Aorta (tissue), 5 donors: ENCODE results near the gene SPEM3. TPM values are rescaled to one million over a fixed set of nuclear protein-coding genes. Genes with fewer than 3 reads are reported as not detected.
A peak's percentile ranks its signal among the peaks of the same experiment; 100 is the strongest.

ENCODE experiments used
- ATAC-seq: fragments of 200-7000 bp; cut with Tn5 transposase; one replicate; pipeline ENCODE4 v1.9.1; 2022; ENCODE audit warnings: moderate library complexity; ENCODE audit not compliant: low FRiP score
- DNase-seq, 2 donors: peaks; one replicate each; pipeline ENCODE4 v3.0.0-alpha.2; 2020
- H3K27ac ChIP-seq, 2 donors: one replicate each; pipeline ENCODE4 v1.5.1; 2013; ENCODE audit warnings: low read length in 2 of 2, mild to moderate bottlenecking in 2 of 2, moderate library complexity in 2 of 2, control low read depth in 1 of 2, inconsistent platforms in 1 of 2, low read depth in 1 of 2
- H3K27me3 ChIP-seq, 2 donors: one replicate each; pipeline ENCODE4 v1.6.1; 2013; ENCODE audit warnings: control low read depth in 1 of 2, low read length in 1 of 2, mild to moderate bottlenecking in 1 of 2, moderate library complexity in 1 of 2; ENCODE audit not compliant: insufficient read depth in 2 of 2, control insufficient read depth in 1 of 2
- H3K36me3 ChIP-seq, 2 donors: one replicate each; pipeline ENCODE4 v1.6.1; 2013; ENCODE audit warnings: control low read depth in 1 of 2, low read length in 1 of 2, mild to moderate bottlenecking in 1 of 2; ENCODE audit not compliant: insufficient read depth in 2 of 2, control insufficient read depth in 1 of 2
- H3K4me1 ChIP-seq, 2 donors: one replicate each; pipeline ENCODE4 v1.6.1; 2013; ENCODE audit warnings: low read length in 2 of 2, control low read depth in 1 of 2, mild to moderate bottlenecking in 1 of 2, moderate library complexity in 1 of 2; ENCODE audit not compliant: insufficient read depth in 2 of 2, control insufficient read depth in 1 of 2
- H3K4me3 ChIP-seq, 2 donors: one replicate each; pipeline ENCODE4 v1.5.1; 2013; ENCODE audit warnings: low read length in 2 of 2, control low read depth in 1 of 2, mild to moderate bottlenecking in 1 of 2
- H3K9me3 ChIP-seq: one replicate; pipeline ENCODE4 v1.6.1; 2013; ENCODE audit warnings: mild to moderate bottlenecking, low read length; ENCODE audit not compliant: control insufficient read depth
- WGBS, 2 donors: extraction: QIAGEN DNeasy Blood & Tissue Kit; methylation state at CpG; one replicate each; pipeline ENCODE4 v1.1.7; 2013; 5-methylcytosine and 5-hydroxymethylcytosine counted together
- intact Hi-C, 2 donors: fragments of 100-400 bp; cut with DNase I; formaldehyde crosslinking; loops; one replicate each; pipeline versions ENCODE4 v1.14.2 to v1.15.0; 2022
- polyA plus RNA-seq, 2 donors: library from polyadenylated mRNA; stranded (reverse); fragments of 200-250 nt; gene quantifications; one replicate each; pipeline ENCODE4 v1.2.3, GENCODE V29; 2013
- total RNA-seq, 2 donors: library from RNA; stranded (reverse); fragmentation: NEBNext Ultra II Directional; extraction: Animal tissue kit (Norgen Biotek cat#: 25700); gene quantifications; one replicate each; pipeline ENCODE4 v1.2.1, GENCODE V29; 2021
- donor health status: healthy with polysubstance abuse.
- donor health status: Bipolar disorder and iron deficiency.
- donor health status: DM: no; HTN: no; CAD: no.
- donor health status: DM: no; HTN: no; CAD: no.
- donor health status: DM: yes; HTN: yes; CAD: no.

The SPEM3 gene
- total and polyA plus RNA-seq, 4 donors = not detected

- WGBS, 2 donors = 12 to 13% methylated on average over 12 of the region's 12 CpGs
- peak; percentile 67 to 80 for DNase-seq
- Histone ChIP-seq H3K4me3 (no peak overlapping the region), H3K36me3 (no peaks in the 10 kb centered on the region), H3K27ac (no peak overlapping the region), H3K9me3 (no peaks in the 10 kb centered on the region), H3K4me1 (no peaks in the 10 kb centered on the region), H3K27me3 (no peaks in the 10 kb centered on the region)
- intact Hi-C loops = no loop called here
- no peak for ATAC-seq
Observed at GRCh38 chr17:7440834-7441195, 12.2 kb downstream of the SPEM3 start.

- Histone ChIP-seq H3K27ac (no peak overlapping the region), H3K4me1 (no peaks in the 10 kb centered on the region)
Observed at GRCh38 chr17:7441266-7441665, 12.6 kb downstream of the SPEM3 start.

GRCh38 chr17:7442142-7442541, 13.5 kb downstream of the SPEM3 start:
- ATAC-seq (no peak), DNase-seq (no peak)
- Histone ChIP-seq H3K9me3 (no peaks in the 10 kb centered on the region), H3K27me3 (no peaks in the 10 kb centered on the region), H3K4me1 (no peaks in the 10 kb centered on the region), H3K36me3 (no peaks in the 10 kb centered on the region), H3K27ac (no peak overlapping the region), H3K4me3 (no peak overlapping the region)
- intact Hi-C loops = no loop called here
- WGBS, 2 donors = 95 to 97% methylated on average over 2 of the region's 2 CpGs

More at GRCh38 chr17:7441266-7441665, 12.6 kb downstream of the SPEM3 start:
- Histone ChIP-seq H3K4me3 (no peak overlapping the region), H3K9me3 (no peaks in the 10 kb centered on the region), H3K36me3 (no peaks in the 10 kb centered on the region), H3K27me3 (no peaks in the 10 kb centered on the region)
- DNase-seq (no peak), ATAC-seq (no peak)
- intact Hi-C loops = no loop called here
- WGBS, 2 donors = 61 to 71% methylated on average over 7 of the region's 7 CpGs

GRCh38 chr17:7443499-7444485, 15.1 kb downstream of the SPEM3 start:
- no peaks in the 10 kb centered on the region for H3K36me3 ChIP-seq
- DNase-seq (no peak), ATAC-seq (no peak)
- no peak overlapping the region for H3K27ac ChIP-seq
- WGBS, 2 donors = 68 to 69% methylated on average over 7 of the region's 7 CpGs
- intact Hi-C loops = no loop called here
- H3K9me3 ChIP-seq = no peaks in the 10 kb centered on the region
- no peaks in the 10 kb centered on the region for H3K27me3 ChIP-seq
- no peak overlapping the region for H3K4me3 ChIP-seq
- H3K4me1 ChIP-seq = no peaks in the 10 kb centered on the region

GRCh38 chr17:7444682-7445618, 16.3 kb downstream of the SPEM3 start, which contains the start of gene CHRNB1:
CHRNB1 (plus strand) TSS chr17:7445061; CDS start chr17:7445128, 67 bp downstream.
- Histone ChIP-seq H3K9me3 (no peaks in the 10 kb centered on the region), H3K4me1 (no peaks in the 10 kb centered on the region), H3K4me3 (peak within 1 kb of the TSS; percentile 4 to 23), H3K27ac (no peak within 1 kb of the TSS), H3K36me3 (no peaks in the 10 kb centered on the region), H3K27me3 (no peaks in the 10 kb centered on the region)
- ATAC-seq (peak; percentile 72), DNase-seq (peak; percentile 87 to 90)
- intact Hi-C loops = no loop called here
- WGBS, 2 donors = 3 to 4% methylated on average over 44 to 51 of the region's 51 CpGs

- ATAC-seq = peak; percentile 66
- Histone ChIP-seq H3K36me3 (no peaks in the 10 kb centered on the region), H3K9me3 (no peaks in the 10 kb centered on the region), H3K4me3 (no peak overlapping the region), H3K4me1 (no peaks in the 10 kb centered on the region), H3K27ac (no peak overlapping the region), H3K27me3 (no peaks in the 10 kb centered on the region)
- DNase-seq = no peak
- 9 to 11% methylated on average over 16 of the region's 16 CpGs for WGBS, 2 donors
- intact Hi-C loops = no loop called here
Observed at GRCh38 chr17:7445619-7445968, 16.9 kb downstream of the SPEM3 start.

GRCh38 chr17:7448461-7448860, 19.8 kb downstream of the SPEM3 start:
- Histone ChIP-seq H3K27me3 (no peaks in the 10 kb centered on the region), H3K36me3 (no peaks in the 10 kb centered on the region), H3K9me3 (no peaks in the 10 kb centered on the region), H3K4me1 (no peaks in the 10 kb centered on the region), H3K4me3 (no peak overlapping the region), H3K27ac (no peak overlapping the region)
- ATAC-seq (no peak), DNase-seq (no peak)
- WGBS, 2 donors = 91 to 93% methylated on average over 7 of the region's 7 CpGs
- intact Hi-C loops = no loop called here

GRCh38 chr17:7459961-7460545, 31.4 kb downstream of the SPEM3 start:
- H3K27ac ChIP-seq = no peak overlapping the region
- H3K27me3 ChIP-seq = no peaks in the 10 kb centered on the region
- intact Hi-C loops = no loop called here
- no peaks in the 10 kb centered on the region for H3K9me3 ChIP-seq
- ATAC-seq = no peak
- H3K36me3 ChIP-seq = peaks cover 0 to 3% of the 10 kb centered on the region in 2 donors
- no peak for DNase-seq
- no peaks in the 10 kb centered on the region for H3K4me1 ChIP-seq
- 61 to 65% methylated on average over 3 of the region's 3 CpGs for WGBS, 2 donors
- H3K4me3 ChIP-seq = no peak overlapping the region
